GM18873 (cell line): ENCODE results near the gene MAPT.
"Not testable (repeated sequence)": the region's sequence is repeated elsewhere in the genome, so short reads cannot be mapped to it uniquely, and the experiment has no call there.

Source experiments
- ATAC-seq: cut with Tn5 transposase; IDR thresholded peaks from one replicate; pipeline ENCODE4 v1.9.1; 2021; ENCODE audit warnings: mild to moderate bottlenecking, moderate library complexity, moderate number of reproducible peaks; ENCODE audit not compliant: unreplicated experiment, low FRiP score

MAPT gene

DNA sequence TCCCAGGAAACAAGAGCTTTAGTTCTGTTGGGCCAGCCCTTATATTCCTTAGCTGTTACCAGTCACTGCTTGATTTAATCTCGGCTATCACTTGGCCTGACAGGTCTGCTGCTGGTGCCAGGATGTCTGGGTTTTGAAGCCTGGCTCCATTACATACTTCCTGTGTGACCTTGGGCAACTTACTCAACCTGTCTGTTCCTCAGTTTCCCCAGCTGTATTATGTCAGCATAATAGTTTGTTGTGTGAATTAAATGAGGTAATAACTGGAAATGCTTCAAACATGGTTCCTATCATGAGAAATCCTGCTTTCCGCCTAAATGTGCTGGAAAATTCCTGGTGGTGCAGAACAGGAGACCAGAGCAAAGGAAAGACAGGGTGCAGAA is 54.1 kb downstream of the MAPT start:
- ATAC-seq = no peak

- ATAC-seq = no peak
Measured at GRCh38 chr17:45948881-45949624, 54.7 kb downstream of the MAPT start.

GRCh38 chr17:45949755-45950320 is 55.5 kb downstream of the MAPT start:
- ATAC-seq = no peak

DNA sequence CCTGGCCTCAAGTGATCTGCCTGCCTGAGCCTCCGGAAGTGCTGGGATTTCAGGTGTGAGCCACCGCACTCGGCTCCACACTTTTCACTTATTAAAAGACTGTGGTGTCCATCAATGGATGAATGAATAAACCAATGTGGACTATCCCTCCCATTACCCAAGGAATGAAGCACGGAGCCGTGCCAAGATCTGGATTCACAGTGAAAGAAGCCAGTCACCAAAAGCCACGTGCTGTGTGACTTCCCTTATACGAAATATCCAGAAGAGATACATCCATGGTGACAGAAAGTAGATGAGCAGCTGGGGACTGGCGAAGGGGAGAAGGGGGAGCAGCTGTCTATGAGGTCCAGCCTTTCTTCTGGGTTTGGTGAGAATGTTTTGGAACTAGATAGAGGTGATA is 56.5 kb downstream of the MAPT start:
- ATAC-seq = no peak

DNA sequence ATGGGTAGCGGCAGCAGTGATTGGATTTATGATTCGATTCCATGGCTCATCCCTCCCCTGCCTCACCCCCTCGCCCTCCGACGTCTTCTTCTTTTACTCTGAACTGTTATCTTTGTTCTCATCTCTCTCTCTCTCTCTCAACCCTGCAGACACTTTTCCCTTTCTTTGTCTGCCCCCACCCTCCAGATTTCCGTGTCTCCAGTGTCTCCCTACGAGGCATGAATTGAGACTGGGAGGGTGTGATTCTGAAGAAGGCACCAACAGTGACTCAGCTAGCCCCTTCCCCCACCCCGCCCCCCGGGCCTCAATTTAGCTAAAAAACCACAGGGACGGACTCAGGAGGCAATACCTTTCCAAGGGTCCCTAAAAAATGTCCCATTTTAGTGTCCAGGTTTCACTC is 57.0 kb downstream of the MAPT start:
- ATAC-seq = no peak

DNA sequence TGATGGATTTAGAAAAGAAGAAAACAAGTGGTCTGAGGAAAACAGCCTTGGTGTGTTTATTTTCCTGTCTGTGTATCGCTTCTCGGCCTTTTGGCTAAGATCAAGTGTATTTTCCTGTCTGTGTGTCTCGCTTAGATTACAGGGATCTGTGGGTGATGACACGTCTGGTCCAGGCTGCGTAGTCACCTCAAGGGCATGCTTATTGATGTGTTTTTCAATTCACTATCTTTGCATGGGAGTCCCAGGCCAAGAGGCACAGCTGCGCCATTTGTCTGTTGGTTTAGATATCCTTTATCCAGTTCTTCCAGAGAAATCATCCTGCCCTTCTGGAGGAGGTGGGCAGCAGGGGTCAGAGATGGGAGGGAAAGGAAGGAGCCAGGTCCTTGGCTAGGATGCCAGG is 57.6 kb downstream of the MAPT start:
- ATAC-seq = no peak

- no peak for ATAC-seq
Measured at GRCh38 chr17:45952814-45953320, 58.5 kb downstream of the MAPT start.

- ATAC-seq = no peak
Measured at GRCh38 chr17:45953561-45953960, 59.2 kb downstream of the MAPT start.

DNA sequence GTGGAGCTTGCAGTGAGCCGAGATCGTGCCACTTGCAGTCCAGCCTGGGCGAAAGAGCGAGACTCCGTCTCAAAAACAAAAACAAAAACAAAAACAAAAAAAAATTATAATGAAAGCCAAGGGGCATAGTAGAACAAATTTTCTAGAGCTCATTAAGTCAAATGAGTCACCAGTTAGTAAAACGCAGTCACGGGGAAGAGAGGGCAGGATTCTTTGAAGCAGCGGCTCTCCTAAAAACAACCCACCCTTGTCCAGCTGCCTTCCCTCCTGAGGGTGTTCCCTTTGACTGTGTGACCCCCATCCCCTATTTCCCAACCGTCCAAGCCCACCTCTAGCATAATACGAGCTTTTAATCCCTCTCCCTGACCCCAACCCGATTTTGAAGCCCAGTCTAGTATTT is 60.6 kb downstream of the MAPT start:
- no peak for ATAC-seq

DNA sequence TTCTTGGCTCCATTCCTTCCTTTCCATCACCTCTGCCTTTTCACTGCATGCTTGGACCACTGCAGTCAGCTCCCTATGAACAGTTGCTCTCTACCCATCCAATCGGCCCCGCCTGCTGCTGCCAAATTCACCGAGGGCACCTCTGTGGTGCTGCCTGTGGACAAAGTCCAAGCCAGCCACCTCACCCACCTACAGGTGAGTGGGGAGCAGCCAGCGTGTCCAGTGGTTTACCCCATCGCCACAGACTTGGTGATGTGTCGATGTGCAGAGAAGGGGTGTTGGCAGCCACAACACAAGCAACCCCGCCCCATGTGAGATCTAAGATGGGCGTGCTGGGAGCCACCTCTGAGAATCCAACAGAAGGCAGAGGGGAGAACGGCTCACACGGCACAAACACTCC is 61.0 kb downstream of the MAPT start:
- ATAC-seq = no peak

GRCh38 chr17:45956090-45956489 is 61.7 kb downstream of the MAPT start:
- ATAC-seq = no peak

- not testable (repeated sequence) for ATAC-seq
Measured at GRCh38 chr17:45956746-45957145, 62.4 kb downstream of the MAPT start.

DNA sequence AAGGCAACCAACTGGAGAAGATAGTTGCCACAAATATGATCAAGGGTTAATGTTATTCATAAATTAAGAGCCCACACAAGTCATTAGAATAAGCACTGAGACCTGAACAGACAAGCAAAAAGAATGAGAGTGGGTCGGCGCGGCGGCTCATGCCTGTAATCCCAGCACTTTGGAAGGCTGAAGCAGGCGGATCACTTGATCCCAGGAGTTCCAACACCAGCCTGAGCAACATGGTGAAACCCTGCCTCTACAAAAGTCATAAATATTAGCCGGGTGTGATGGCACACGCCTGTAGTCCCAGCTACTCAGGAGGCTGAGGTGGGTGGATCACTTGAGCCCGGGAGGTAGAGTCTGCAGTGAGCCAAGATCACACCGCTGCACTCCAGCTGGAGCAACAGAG is 64.0 kb downstream of the MAPT start:
- no peak for ATAC-seq

DNA sequence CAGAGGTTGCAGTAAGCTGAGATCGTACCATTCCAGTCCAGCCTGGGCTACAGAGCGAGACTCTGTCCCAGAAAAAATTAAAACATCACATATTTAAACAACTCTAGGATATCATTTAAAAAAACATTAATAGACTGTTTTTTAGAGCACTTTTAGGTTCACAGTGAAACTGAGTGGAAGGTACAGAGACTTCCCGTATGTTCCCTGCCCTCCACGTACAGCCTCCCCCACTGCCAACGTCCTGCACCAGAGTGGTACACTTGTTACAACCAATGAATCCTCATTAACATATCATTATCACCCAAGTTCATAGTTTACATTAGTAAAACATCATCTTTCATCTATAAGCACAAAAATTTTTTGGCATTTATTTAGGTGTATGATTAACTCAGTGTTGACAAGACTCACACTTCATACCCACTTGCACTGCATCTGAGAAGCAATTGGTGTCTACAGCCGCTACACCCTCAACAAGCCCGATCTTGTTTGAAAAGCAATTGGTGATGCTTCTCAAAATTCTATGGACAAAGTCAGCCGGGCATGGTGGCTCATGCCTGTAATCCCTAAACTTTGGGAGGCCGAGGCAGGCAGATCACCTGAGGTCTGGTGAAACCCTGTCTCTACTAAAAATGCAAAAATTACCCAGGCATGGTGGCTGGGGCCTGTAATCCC is 64.8 kb downstream of the MAPT start:
- ATAC-seq = no peak

- ATAC-seq = no peak
Measured at GRCh38 chr17:45960311-45960710, 66.0 kb downstream of the MAPT start.

GRCh38 chr17:45961206-45961605 is 66.9 kb downstream of the MAPT start:
- ATAC-seq = no peak

GRCh38 chr17:45962221-45962972 is 68.0 kb downstream of the MAPT start:
- no peak for ATAC-seq

- no peak for ATAC-seq
Measured at GRCh38 chr17:45963283-45963682, 68.9 kb downstream of the MAPT start.

DNA sequence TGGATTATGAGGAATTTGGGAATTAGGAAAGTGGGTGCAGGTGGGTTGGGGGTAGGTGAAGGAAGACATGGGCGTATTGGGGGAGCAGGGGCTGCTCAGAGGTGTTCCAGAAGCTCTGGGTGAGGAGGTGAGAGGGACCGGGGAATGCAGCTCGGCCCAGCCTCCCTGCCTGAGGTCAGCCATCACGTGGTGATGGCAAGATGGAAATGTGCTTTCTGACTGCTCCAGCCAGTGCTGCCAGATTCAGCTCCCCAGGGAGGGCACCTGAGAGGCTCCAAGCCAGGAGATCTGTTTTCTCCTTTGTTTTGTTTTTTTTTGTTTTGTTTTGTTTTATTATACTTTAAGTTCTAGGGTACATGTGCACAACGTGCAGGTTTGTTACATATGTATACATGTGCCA is 69.5 kb downstream of the MAPT start:
- no peak for ATAC-seq

DNA sequence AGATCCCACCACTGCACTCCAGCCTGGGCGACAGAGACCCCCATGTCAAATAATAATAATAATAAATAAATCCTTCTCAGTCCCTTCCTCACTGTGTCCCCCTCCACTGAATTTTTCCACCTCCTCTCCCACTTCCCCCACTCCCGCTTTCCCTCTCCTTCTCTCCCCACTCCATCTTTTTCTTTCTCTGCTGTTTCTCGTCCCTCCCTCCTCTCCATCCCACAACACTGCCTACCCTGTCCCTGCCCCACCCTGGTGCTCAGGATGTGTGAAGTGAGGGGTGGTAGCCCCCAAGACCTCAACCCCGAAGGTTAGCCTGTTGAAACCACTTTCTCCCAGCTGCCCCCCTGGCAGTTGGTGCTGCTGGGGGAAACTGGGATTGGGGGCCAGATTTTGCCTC is 70.3 kb downstream of the MAPT start:
- ATAC-seq = no peak

- no peak for ATAC-seq
Measured at GRCh38 chr17:45965812-45966211, 71.5 kb downstream of the MAPT start.
